LNCaP clone FGC (cell line): ENCODE results near the gene GTF2H4.

Source experiments
- DNase-seq: peaks from one replicate; pipeline ENCODE4 v3.0.0-alpha.2; 2011; ENCODE audit warnings: low read depth
- H3K4me3 ChIP-seq: 2 replicates; pipeline ENCODE4 v1.5.1; 2011; ENCODE audit warnings: mild to moderate bottlenecking, low read depth, low read length, control low read depth
- CTCF ChIP-seq: IDR thresholded peaks from 2 replicates; pipeline ENCODE4 v1.5.1; 2012; ENCODE audit warnings: mild to moderate bottlenecking; ENCODE audit not compliant: control insufficient read depth, insufficient read depth; ENCODE audit errors: extremely low read depth

The GTF2H4 gene

GRCh38 chr6:30948811-30949210, 40.8 kb downstream of the GTF2H4 start:
- TF ChIP-seq CTCF = no peak
- no peak for DNase-seq
- no peak overlapping the region for H3K4me3 ChIP-seq

GRCh38 chr6:30951907-30952469, 44.0 kb downstream of the GTF2H4 start:
- no peak for TF ChIP-seq CTCF
- DNase-seq = no peak
- H3K4me3 ChIP-seq = no peak overlapping the region

GRCh38 chr6:30954631-30955366, 46.8 kb downstream of the GTF2H4 start:
- no peak for DNase-seq
- TF ChIP-seq CTCF = no peak
- no peak overlapping the region for H3K4me3 ChIP-seq

GRCh38 chr6:30955367-30956042, 47.5 kb downstream of the GTF2H4 start:
- H3K4me3 ChIP-seq = no peak overlapping the region
- no peak for DNase-seq
- no peak for TF ChIP-seq CTCF

GRCh38 chr6:30957716-30958115, 49.7 kb downstream of the GTF2H4 start:
- no peak for DNase-seq
- H3K4me3 ChIP-seq = no peak overlapping the region
- TF ChIP-seq CTCF = no peak

GRCh38 chr6:30960907-30961673, 53.1 kb downstream of the GTF2H4 start:
- DNase-seq = no peak
- no peak for TF ChIP-seq CTCF
- no peak overlapping the region for H3K4me3 ChIP-seq
